GM15510 (cell line): ENCODE data around the gene PCNT.

Experiments used
- POLR2A ChIP-seq: IDR thresholded peaks from 3 replicates; pipeline ENCODE4 v1.6.1; 2011; ENCODE audit warnings: borderline replicate concordance; ENCODE audit not compliant: insufficient read length; ENCODE audit errors: extremely low read depth

PCNT gene

GRCh38 chr21:46349134-46349760 lies 25.3 kb downstream of the PCNT start:
- TF ChIP-seq POLR2A = no peak

- no peak for TF ChIP-seq POLR2A
Observed at GRCh38 chr21:46350571-46350970, 26.6 kb downstream of the PCNT start.

- TF ChIP-seq POLR2A = no peak
Observed at GRCh38 chr21:46350981-46351380, 27.0 kb downstream of the PCNT start.

DNA sequence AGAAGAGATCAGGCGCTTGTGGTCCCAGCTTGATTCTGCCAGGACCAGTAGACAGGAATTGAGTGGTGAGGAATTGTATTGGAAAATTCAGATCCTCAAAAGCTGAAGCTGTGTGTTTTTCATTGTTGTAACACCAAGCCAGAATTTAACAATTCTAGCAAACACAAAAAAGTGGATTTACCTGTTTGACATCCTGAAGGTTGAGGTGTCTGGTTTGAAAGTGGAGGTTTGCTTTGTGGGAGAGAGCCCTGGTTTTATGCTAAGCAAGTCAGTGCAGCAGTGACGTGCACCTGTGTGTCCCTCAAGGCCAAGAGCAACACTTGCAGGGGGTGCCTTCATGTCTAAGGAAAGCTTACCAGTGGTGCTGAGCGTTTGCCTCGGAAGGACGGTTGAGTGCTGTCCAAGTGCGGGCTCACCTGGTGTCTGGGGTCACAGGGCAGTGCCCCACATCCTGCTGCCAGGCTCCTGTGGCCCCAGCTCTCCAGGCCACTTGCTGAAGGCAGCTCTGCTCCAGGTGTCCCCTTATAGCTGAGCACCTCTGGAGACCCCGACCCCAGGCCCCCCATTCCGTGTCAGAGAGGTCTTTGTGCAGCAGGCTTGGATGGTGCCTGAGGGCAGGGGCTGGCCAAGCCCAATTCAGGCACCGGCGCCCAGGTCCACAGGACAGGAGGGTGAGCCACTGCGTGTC lies 27.7 kb downstream of the PCNT start:
- TF ChIP-seq POLR2A = no peak

- no peak for TF ChIP-seq POLR2A
Observed at GRCh38 chr21:46352164-46352515, 28.2 kb downstream of the PCNT start.

DNA sequence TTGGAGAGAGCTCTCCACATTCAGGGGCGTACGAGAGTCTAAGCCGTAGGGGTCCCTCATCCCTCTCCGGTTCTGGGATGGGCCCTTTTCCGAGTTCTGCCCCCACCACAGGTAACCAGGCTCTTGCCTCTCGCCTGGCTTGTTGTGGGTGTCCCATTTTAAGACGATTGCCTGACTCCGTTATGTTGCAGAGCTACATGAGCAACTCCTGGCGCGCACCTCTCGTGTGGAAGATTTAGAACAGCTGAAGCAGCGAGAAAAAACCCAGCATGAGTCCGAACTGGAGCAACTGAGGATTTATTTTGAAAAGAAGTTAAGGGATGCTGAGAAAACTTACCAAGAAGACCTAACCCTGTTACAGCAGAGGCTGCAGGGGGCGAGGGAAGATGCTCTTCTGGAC lies 29.0 kb downstream of the PCNT start:
- TF ChIP-seq POLR2A = no peak

GRCh38 chr21:46354046-46354445 lies 30.1 kb downstream of the PCNT start:
- TF ChIP-seq POLR2A = no peak

- no peak for TF ChIP-seq POLR2A
Observed at GRCh38 chr21:46354518-46354917, 30.6 kb downstream of the PCNT start.

DNA sequence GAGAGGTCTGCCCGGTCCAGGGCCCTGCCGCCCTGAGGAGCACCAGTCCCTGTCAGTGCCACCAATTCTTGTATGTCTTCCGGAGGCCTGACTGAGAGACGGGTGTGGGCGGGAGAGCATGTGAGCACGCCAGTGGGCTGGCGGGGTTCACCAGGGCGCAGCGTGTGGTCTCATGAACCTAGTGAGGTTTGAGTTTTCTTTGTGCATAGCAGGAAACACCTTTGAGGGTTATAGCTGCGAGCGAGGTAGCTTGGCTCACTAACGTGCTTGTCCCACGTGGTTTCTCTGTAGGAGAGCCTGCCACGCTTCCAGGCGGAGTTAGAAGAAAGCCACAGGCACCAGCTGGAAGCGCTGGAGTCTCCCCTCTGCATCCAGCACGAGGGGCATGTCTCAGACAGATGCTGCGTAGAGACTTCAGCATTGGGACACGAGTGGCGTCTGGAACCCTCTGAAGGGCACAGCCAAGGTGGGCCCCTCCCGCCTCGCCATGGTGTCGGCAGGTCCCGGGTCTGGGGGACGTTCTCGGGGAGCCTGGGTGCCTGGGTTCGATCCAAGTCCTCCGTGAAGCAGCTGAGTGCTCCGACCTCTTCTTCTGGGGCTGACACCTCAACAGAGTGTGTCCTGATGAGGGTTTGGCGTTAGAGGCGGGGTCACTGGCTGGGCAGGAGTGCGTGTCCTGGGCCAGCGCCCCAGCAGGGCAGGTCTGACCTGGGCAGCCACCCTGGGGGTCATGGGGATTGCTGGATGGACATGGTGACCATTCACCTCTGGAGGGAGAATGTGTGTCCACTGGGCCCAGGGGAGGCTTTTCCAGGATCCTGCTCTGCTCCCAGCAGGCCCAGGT lies 31.4 kb downstream of the PCNT start:
- TF ChIP-seq POLR2A = no peak

- no peak for TF ChIP-seq POLR2A
Observed at GRCh38 chr21:46356005-46356338, 32.0 kb downstream of the PCNT start.

GRCh38 chr21:46356494-46357334 lies 32.8 kb downstream of the PCNT start:
- TF ChIP-seq POLR2A = no peak

GRCh38 chr21:46357335-46357604 lies 33.3 kb downstream of the PCNT start:
- no peak for TF ChIP-seq POLR2A

DNA sequence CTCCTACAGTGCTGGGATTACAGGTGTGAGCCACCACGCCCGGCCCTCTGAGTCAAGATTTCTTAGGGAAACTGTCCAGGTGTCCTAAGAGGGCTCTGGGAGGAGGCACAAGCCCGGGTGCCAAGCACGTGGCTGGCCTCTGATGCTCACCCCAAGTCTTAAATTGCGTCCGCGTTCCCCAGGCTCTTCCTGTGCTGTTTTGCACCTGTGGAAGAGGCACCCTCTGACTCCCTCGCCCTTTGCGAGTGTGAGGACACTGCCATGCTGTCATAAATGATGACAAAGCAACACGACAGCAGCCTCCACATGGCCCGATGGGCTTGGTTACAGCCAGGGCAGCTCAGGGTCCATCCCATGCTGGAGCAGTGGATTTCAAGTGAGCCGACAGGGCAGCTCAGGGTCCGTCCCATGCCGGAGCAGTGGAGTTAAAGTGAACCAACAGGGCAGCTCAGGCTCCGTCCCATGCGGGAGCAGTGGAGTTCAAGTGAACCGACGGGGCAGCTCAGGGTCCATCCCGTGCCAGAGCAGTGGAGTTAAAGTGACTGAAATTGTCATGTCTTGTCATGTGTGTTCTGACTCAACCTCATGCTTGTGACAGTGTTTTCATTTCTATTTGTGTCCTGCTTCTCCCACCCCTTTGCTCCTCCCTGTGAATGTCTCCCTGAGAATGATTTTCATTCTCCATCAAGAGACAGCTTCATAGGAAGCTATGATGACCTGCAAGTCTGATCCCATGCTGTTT lies 33.9 kb downstream of the PCNT start:
- TF ChIP-seq POLR2A = no peak

DNA sequence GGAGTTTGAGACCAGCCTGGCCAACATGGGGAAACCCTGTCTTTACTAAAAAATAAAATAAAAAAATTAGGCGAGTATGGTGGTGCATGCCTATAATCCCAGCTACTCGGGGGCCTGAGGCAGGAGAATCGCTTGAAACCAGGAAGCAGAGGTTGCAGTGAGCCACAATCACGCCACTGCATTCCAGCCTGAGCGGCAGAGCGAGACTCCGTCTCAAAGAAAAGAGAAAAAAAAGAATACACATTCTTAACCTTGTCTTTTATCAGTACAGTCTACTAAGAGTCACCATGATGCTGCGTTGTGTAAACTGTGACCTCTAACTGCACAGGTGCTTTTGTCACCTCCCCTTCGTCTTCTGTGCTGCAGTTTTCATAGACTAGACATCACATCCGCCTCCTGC lies 37.2 kb downstream of the PCNT start:
- TF ChIP-seq POLR2A = no peak
